HG03135 (cell line): Measurements from ENCODE around the gene TEX14.

Experiments
- ATAC-seq: cut with Tn5 transposase; IDR thresholded peaks from one replicate; pipeline ENCODE4 v1.9.1; 2021; ENCODE audit warnings: mild to moderate bottlenecking, moderate library complexity; ENCODE audit not compliant: unreplicated experiment

The TEX14 gene

DNA sequence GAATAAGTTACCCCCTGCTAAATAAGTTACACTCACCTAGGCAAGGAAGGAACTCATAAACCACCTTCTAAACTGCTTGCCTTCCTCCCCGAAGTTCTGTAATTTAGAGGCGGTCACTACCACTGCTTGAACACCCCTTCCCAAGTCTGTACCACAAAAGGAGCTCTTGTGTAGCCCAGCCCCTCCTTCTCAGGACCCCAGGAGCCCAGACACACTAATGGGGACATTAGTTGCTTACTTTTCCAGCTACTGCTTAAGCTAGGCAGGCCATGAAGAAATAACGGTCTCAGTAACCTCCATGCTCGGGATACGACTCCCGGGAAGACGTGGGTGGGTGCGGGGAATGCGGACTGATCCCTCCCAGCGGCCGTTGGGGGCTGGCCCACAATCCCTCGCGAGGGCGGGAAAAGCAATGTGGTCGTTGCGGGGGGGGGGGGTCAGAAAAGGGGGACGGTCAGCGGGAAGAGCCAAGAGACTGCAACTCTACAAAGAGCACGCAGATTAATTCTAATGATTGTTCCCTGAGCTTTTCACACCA lies at the start of gene TEX14:
TEX14 (minus strand) TSS at position 345 of the 538 bp plus-strand sequence. CDS start 40,044 bp downstream, outside the sequence.
- ATAC-seq, result no peak

GRCh38 chr17:58741121-58741625 lies 49.3 kb upstream of the TEX14 start:
- no peak for ATAC-seq

DNA sequence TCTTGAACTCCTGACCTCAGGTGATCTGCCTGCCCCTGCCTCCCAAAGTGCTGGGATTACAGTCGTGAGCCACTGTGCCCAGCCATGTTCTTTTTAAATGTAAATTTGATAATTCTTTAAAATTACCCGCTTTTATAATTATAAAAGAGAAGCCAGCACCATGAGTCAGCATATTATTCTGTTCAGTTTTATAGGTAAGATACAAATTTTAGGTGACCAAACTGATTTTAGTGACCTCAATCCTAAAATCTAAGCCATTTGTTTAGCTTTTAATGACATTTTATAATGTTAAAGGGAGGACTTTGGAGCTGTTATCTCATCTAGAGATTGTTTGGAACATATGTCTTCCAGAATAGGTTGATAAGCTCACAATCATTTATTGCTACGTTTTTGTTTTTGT lies 43.0 kb upstream of the TEX14 start:
- no peak for ATAC-seq

DNA sequence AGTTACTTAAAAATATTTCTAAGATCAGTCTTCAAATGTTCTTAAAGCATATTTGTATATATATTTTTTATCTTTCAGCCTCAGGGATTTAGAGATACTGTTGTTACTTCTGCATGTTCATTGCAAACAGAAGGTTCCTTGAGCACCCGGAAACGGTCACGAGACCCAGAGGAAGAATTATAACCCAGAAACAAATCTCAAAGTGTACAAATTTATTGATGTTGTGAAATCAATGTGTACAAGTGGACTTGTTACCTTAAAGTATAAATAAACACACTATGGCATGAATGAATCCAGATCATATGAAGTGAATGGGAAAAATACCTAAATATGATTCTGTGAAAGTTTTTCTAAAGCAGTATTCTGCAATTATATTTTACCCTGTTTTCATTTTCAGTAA lies 42.2 kb upstream of the TEX14 start:
- no peak for ATAC-seq

DNA sequence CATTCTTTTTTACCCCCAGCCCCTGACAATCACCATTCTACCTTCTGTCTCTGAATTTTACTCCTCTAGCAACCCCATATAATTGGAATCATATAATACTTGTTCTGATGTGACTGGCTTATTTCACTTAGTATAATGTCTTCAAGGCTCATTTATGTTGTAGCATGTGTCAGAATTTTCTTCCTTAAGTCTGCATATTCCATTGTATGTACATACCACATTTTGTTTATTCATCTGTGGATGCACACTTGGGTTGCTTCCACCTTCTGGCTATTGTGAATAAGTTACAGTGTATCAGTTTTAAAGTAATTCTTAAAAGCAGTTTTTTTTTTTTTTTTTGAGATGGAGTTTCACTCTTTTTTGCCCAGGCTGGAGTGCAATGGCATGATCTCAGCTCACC lies 39.1 kb upstream of the TEX14 start:
- ATAC-seq, result no peak

DNA sequence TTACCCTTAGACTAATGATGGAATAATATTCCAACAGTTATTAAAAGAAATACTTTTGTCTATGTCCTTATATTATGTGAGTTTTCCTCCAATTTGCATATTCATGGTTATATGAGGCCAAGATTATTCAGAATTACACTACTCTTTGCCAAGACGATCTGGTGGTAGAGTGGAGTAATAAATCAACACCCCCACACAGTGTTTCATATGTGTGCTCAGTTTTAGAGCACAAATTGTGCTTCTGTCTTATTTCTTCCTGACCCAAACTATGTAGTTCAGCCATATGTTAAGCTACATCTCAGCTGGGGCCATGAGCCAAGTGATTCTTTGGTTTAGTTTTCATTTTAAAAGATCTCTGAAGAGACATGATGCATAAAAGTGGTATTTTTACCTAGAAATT lies 37.0 kb upstream of the TEX14 start:
- no peak for ATAC-seq

GRCh38 chr17:58722696-58723095 lies 30.9 kb upstream of the TEX14 start:
- no peak for ATAC-seq

DNA sequence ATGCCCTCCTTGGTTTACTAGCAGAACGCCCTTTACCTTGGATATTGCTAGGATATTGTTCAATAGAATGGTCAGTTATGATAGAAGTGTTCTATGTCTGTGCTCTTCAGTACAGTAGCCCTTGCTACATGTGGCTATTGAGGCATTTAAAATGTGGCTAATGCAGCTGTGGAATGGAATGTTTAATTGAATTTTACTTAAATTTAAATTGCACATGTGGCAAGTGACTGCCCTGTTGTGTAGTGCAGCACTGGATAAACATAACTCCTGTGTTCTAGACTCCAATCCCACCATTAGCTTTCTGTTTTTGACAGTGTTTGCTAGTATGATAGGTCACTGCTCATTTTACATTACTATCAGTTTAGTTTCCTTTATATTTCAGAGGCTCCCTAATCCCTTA lies 30.4 kb upstream of the TEX14 start:
- ATAC-seq, result no peak

DNA sequence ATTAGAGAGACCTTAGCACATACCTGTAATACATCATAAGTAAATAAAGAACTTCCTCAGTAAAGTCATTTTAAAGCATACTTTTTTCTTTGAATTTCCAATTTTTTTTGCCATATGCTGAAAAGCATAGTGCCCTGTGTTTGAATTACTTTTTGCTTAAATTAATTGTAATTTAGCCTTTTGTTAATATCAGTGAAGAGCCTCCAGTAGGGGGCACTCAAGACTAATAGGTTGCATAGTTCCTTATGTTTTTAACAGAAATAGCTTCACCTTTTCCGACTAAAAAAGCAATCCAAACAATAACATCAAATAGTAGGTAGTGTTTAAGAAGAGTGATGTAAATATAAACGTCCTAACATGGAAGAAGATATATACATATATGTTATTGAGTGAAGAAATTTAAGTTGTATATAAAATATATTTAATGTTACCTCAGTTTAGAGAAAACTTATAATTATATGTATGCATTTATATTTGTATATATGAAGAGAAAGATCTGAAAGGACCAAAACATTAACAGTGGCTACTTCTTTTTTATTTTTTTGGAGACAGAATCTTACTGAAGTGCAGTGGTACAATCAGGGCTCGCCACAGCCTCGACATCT lies 19.2 kb upstream of the TEX14 start:
- ATAC-seq, result no peak

DNA sequence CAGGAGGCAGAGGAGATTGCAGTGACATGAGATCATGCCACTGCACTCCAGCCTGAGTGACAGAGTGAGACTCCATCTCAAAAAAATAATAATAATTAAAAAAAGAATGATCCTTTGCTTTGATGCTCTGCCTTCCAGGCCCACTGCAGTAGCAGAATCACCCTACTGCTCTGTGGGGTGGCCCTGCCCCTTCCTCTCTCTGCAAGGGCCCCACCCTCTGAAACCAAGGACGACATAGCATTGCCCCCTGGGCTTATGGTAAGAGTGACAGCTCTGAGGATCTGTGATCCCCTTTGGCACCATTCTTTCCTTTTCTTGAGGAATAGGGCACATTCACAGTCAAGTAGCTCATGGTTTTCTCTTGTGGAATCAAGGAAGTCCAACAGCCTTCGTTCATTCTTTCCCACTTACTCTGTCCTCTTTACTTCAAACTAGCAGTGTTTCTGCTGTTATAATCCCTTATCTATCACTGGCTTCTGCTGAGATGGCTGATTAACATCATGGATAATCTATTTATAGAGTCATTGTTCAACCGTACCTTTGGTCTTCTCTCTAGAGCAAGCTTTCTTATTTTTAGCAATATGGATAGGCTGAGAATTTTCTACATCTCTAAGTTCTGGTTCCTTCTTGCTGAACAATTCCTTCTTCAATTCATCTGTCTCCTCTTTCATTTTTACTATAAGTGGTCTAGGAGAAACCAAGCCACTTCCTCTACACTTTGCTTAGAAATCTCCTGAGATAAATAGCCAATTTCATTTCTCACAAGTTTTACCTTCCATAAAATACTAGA lies 14.7 kb upstream of the TEX14 start:
- no peak for ATAC-seq

- ATAC-seq, result no peak
Observed at GRCh38 chr17:58703916-58704286, 12.1 kb upstream of the TEX14 start.

- no peak for ATAC-seq
Observed at GRCh38 chr17:58703137-58703915, 11.5 kb upstream of the TEX14 start.

GRCh38 chr17:58702708-58703107 lies 10.9 kb upstream of the TEX14 start:
- no peak for ATAC-seq

DNA sequence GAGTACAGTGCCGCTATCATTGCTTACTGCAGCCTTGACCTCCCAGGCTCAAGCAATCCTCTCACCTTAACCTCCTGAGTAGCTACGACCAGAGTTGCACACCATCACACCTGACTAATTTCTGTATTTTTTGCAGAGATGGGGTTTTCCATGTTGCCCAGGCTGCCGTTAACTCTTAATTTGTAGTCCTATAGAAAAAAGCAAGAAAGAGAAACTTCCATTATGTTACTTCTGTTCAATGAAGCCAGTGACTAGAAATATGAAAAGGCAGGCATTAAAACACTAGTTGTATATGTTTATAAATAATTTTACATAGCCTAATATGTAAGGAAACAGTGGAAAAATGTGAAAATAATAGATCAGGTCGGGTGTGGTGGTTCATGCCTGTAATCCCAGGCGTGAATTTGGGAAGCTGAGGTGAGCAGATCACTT lies 10.2 kb upstream of the TEX14 start:
- ATAC-seq, result no peak

DNA sequence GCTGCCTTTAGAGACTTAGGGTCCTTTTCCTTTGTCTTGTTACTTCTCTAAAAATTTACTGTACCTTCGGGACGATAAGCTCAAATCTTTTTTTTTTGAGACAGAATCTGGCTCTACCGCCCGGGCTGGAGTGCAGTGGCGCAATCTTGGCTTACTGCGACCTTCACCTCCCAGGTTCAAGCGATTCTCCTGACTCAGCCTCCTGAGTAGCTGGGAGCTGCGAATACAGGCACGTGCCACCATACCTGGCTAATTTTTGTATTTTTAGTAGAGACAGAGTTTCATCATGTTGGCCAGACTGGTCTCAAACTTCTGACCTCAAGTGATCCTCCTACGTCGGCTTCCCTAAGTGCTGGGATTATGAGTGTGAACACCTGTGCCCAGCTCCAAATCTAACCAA lies 7.9 kb upstream of the TEX14 start:
- no peak for ATAC-seq

DNA sequence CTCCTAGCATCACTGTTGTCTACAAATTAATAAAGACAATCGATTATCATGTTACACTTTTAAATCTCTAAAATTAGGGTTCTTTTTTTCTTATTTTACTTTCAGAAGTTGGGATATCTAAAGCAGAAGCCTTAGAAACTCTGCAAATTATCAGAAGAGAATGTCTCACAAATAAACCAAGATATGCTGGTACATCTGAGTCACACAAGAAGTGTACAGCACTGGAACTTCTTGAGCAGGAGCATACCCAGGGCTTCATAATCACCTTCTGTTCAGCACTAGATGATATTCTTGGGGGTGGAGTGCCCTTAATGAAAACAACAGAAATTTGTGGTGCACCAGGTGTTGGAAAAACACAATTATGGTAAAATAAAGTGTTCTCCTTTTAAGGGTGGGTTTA lies 3.0 kb upstream of the TEX14 start:
- no peak for ATAC-seq

DNA sequence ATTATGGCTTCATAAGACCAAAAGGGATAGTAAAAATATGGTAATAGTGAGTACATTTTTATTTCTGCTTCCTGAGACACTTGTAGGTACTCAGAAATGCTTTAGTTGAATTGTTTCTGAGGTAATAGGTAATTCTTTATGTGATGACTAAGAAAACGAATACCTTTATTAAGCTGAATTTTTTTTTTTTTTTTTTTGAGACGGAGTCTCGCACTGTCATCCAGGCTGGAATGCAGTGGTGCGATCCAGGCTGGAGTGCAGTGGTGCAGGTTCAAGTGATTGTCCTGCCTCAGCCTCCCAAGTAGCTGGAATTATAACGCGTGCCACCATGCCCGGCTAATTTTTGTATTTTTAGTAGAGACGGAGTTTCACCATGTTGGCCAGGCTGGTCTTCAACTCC lies 2.5 kb upstream of the TEX14 start:
- ATAC-seq, result no peak

DNA sequence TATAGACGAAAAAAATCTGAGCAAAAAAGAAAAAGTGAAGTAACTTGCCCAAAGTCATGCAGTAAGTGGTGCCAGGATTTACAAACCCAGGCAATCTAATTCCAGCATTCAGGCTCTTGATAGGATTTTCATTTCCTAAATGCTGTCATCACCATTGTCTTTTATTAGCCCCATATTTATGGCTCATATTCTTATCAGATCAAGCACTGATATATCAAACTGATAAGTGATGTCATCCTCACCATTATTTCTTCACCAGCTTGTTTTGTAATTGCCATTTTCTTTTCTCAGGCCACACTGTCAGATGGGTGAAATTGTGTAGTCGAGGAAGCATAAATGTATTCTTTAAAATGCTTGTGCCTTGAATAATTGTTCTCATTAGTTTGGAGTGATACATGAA lies 1.9 kb upstream of the TEX14 start:
- ATAC-seq, result no peak

GRCh38 chr17:58693208-58693607 lies 1.4 kb upstream of the TEX14 start:
- no peak for ATAC-seq

DNA sequence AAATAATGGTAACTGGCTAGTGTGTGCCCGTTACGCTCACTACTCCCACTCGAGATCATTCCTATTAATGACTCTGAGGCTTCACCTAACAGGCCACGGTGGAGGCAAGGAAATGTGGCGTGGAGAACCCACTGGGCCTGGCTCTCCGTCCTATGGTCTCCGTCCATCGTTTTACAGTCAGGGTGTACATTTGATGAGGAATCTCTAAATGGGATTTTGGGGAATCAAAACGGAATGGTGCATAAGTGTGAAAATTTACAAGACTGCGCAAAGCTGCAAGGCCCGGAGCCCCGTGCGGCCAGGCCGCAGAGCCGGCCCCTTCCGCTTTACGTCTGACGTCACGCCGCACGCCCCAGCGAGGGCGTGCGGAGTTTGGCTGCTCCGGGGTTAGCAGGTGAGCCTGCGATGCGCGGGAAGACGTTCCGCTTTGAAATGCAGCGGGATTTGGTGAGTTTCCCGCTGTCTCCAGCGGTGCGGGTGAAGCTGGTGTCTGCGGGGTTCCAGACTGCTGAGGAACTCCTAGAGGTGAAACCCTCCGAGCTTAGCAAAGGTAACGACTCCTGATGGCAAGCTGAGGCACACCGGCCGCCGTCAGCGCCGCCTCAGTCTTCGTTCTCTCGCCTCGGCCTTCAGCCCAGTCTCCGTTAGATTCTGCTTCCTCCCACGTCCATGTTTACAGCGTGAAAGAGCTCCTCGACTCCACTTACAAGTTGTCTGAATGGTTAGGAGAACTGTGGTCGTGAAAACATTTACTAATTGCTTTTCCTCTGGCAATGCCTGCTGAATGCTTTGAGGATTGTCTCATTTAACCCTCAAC lies 602 bp upstream of the TEX14 start, which contains the start of gene RAD51C:
RAD51C (plus strand) TSS at position 364 of the 817 bp plus-strand sequence; CDS start at position 406, 42 bp downstream.
- peak; percentile 96 for ATAC-seq
